ENCODE measurements around the gene DUSP8.

GRCh38 chr11:1600626-1601025 lies 28.6 kb upstream of the DUSP8 start:
- no peak for TF ChIP-seq GATA3 (IDR thresholded peaks at IDR 0.05; ENCODE audit: low read depth, low read length)
- no peak for TF ChIP-seq GATA2 (IDR thresholded peaks at IDR 0.05; ENCODE audit: low read depth, low read length)

Measured in SH-SY5Y (cell line).